Tongue (tissue), 2 donors: ENCODE measurements around the gene DST. TPM values are rescaled to one million over a fixed set of nuclear protein-coding genes. Genes with fewer than 3 reads are reported as not detected.

Experiments used
- DNase-seq: peaks from one replicate; pipeline ENCODE4 v3.0.0-alpha.2; 2015
- total RNA-seq: library from RNA; depleted of rRNA; stranded (reverse); fragments of >200 nt; gene quantifications from one replicate; pipeline ENCODE4 v1.2.3, GENCODE V29; 2014

The DST gene
- total RNA-seq, 1 donor from 2014 or later: 589 TPM

GRCh38 chr6:56480654-56481337, 161.9 kb downstream of the DST start:
- DNase-seq: no peak

- no peak for DNase-seq
These were observed 162.4 kb downstream of the DST start for GRCh38 chr6:56480246-56480645.

GRCh38 chr6:56479381-56479780, 163.3 kb downstream of the DST start:
- no peak for DNase-seq

- no peak for DNase-seq
These were observed 164.5 kb downstream of the DST start for GRCh38 chr6:56478202-56478601.

- no peak for DNase-seq
These were observed 165.4 kb downstream of the DST start for GRCh38 chr6:56477241-56477640.

- peak; percentile 58 for DNase-seq
These were observed 166.8 kb downstream of the DST start for GRCh38 chr6:56475736-56476457.

- DNase-seq: no peak
These were observed 168.2 kb downstream of the DST start for GRCh38 chr6:56474532-56474931.

GRCh38 chr6:56463443-56463842, 179.2 kb downstream of the DST start:
- DNase-seq: no peak

- no peak for DNase-seq
These were observed 183.5 kb downstream of the DST start for GRCh38 chr6:56459030-56459805.

- no peak for DNase-seq
These were observed 184.3 kb downstream of the DST start for GRCh38 chr6:56458324-56458884.

- DNase-seq: no peak
These were observed 185.9 kb downstream of the DST start for GRCh38 chr6:56456785-56457184.

- peak; percentile 77 for DNase-seq
These were observed 191.6 kb downstream of the DST start for GRCh38 chr6:56450882-56451739.

- DNase-seq: no peak
These were observed 192.3 kb downstream of the DST start for GRCh38 chr6:56450376-56450775.

GRCh38 chr6:56448046-56448445, 194.6 kb downstream of the DST start:
- no peak for DNase-seq

GRCh38 chr6:56445818-56446217, 196.9 kb downstream of the DST start:
- DNase-seq: peak; percentile 52

- DNase-seq: no peak
These were observed 197.8 kb downstream of the DST start for GRCh38 chr6:56444855-56445254.

- no peak for DNase-seq
These were observed 202.1 kb downstream of the DST start for GRCh38 chr6:56440551-56440981.

- DNase-seq: no peak
These were observed 205.4 kb downstream of the DST start for GRCh38 chr6:56437171-56437900.

- DNase-seq: no peak
These were observed 206.9 kb downstream of the DST start for GRCh38 chr6:56435754-56436153.

- no peak for DNase-seq
These were observed 207.4 kb downstream of the DST start for GRCh38 chr6:56435326-56435725.

GRCh38 chr6:56434606-56435005, 208.1 kb downstream of the DST start:
- DNase-seq: no peak
